Mesenchymal stem cell (in vitro differentiated cells and primary cell): ENCODE data around the gene PPP1R12A.
A peak's percentile ranks its signal among the peaks of the same experiment; 100 is the strongest.

Source experiments
- DNase-seq: peaks from one replicate; pipeline ENCODE4 v3.0.0-alpha.2; 2013
- H2AFZ ChIP-seq: one replicate; pipeline ENCODE4 v1.6.1; 2013; ENCODE audit warnings: low read depth, mild to moderate bottlenecking, control low read depth, inconsistent platforms, low read length, moderate library complexity
- H2AK5ac ChIP-seq: 2 replicates; pipeline ENCODE4 v1.6.1; 2013; ENCODE audit warnings: low read length, moderate library complexity, mild to moderate bottlenecking, inconsistent platforms; ENCODE audit not compliant: severe bottlenecking
- H2BK120ac ChIP-seq: one replicate; pipeline ENCODE4 v1.6.1; 2013; ENCODE audit warnings: low read depth, mild to moderate bottlenecking, inconsistent platforms, low read length, moderate library complexity
- H2BK12ac ChIP-seq, 2 experiments: one replicate each; pipeline ENCODE4 v1.6.1; 2013; ENCODE audit warnings: inconsistent platforms in 2 of 2, low read length in 2 of 2, mild to moderate bottlenecking in 2 of 2, moderate library complexity in 2 of 2, control low read depth in 1 of 2
- H2BK15ac ChIP-seq: one replicate; pipeline ENCODE4 v1.6.1; 2013; ENCODE audit warnings: mild to moderate bottlenecking, low read depth, inconsistent platforms; ENCODE audit not compliant: poor library complexity, severe bottlenecking
- H2BK5ac ChIP-seq: 2 replicates; pipeline ENCODE4 v1.6.1; 2013; ENCODE audit warnings: low read depth, mild to moderate bottlenecking, low read length, control low read depth, inconsistent platforms; ENCODE audit not compliant: poor library complexity, severe bottlenecking
- H3K14ac ChIP-seq, 2 experiments: one replicate each; pipeline ENCODE4 v1.6.1; 2013; ENCODE audit warnings: inconsistent platforms in 2 of 2, low read length in 2 of 2, control low read depth in 1 of 2, mild to moderate bottlenecking in 1 of 2, moderate library complexity in 1 of 2
- H3K18ac ChIP-seq, 2 experiments: one replicate each; pipeline ENCODE4 v1.6.1; 2013; ENCODE audit warnings: inconsistent platforms in 2 of 2, low read length in 2 of 2, control low read depth in 1 of 2, low read depth in 1 of 2, mild to moderate bottlenecking in 1 of 2
- H3K23ac ChIP-seq, 2 experiments: one replicate each; pipeline ENCODE4 v1.6.1; 2013; ENCODE audit warnings: inconsistent platforms in 2 of 2, low read length in 2 of 2, mild to moderate bottlenecking in 2 of 2, moderate library complexity in 2 of 2, control low read depth in 1 of 2
- H3K27ac ChIP-seq: 2 replicates; pipeline ENCODE4 v1.5.1; 2013; ENCODE audit warnings: mild to moderate bottlenecking, moderate library complexity, low read length, control low read depth, inconsistent platforms; ENCODE audit not compliant: poor library complexity, severe bottlenecking
- H3K27me3 ChIP-seq, 2 experiments: 2 replicates each; pipeline versions ENCODE4 v1.6.1 to v1.7.0; 2013; ENCODE audit warnings: low read length in 2 of 2, mild to moderate bottlenecking in 2 of 2, moderate library complexity in 2 of 2, control low read depth in 1 of 2, inconsistent platforms in 1 of 2; ENCODE audit not compliant: control insufficient read depth in 1 of 2, insufficient read depth in 1 of 2
- H3K36me3 ChIP-seq, 2 experiments: 2 replicates each; pipeline versions ENCODE4 v1.6.1 to v1.7.0; 2013; ENCODE audit warnings: low read length in 2 of 2, control low read depth in 1 of 2, inconsistent platforms in 1 of 2, low read depth in 1 of 2, mild to moderate bottlenecking in 1 of 2; ENCODE audit not compliant: insufficient read depth in 2 of 2, control insufficient read depth in 1 of 2
- H3K4ac ChIP-seq, 2 experiments: one replicate each; pipeline ENCODE4 v1.6.1; 2013; ENCODE audit warnings: inconsistent platforms in 2 of 2, low read length in 2 of 2, mild to moderate bottlenecking in 2 of 2, moderate library complexity in 2 of 2, control low read depth in 1 of 2, low read depth in 1 of 2
- H3K4me1 ChIP-seq: 2 replicates; pipeline ENCODE4 v1.6.1; 2013; ENCODE audit warnings: low read depth, low read length, control low read depth; ENCODE audit not compliant: control insufficient read depth, insufficient read depth
- H3K4me2 ChIP-seq: 2 replicates; pipeline ENCODE4 v1.6.1; 2013; ENCODE audit warnings: low read length, mild to moderate bottlenecking, inconsistent platforms; ENCODE audit not compliant: poor library complexity, severe bottlenecking
- H3K4me3 ChIP-seq, 2 experiments: 2 replicates each; pipeline versions ENCODE4 v1.5.1 to v1.7.0; 2013; ENCODE audit warnings: low read length in 2 of 2, mild to moderate bottlenecking in 2 of 2, control low read depth in 1 of 2, low read depth in 1 of 2; ENCODE audit not compliant: insufficient read depth in 1 of 2
- H3K79me1 ChIP-seq: replicated peaks from 2 replicates; pipeline ENCODE4 v1.6.1; 2013; ENCODE audit warnings: mild to moderate bottlenecking, control low read depth, low read length, inconsistent platforms; ENCODE audit not compliant: poor library complexity, severe bottlenecking
- H3K9ac ChIP-seq: 2 replicates; pipeline ENCODE4 v1.7.0; 2013; ENCODE audit warnings: mild to moderate bottlenecking, low read length, moderate library complexity
- H3K9me3 ChIP-seq: 2 replicates; pipeline ENCODE4 v1.7.0; 2013; ENCODE audit warnings: mild to moderate bottlenecking, low read length; ENCODE audit not compliant: control insufficient read depth
- H4K8ac ChIP-seq: one replicate; pipeline ENCODE4 v1.6.1; 2013; ENCODE audit warnings: inconsistent platforms, mild to moderate bottlenecking, low read length, moderate library complexity
- H4K91ac ChIP-seq: one replicate; pipeline ENCODE4 v1.6.1; 2013; ENCODE audit warnings: mild to moderate bottlenecking, low read length, inconsistent platforms
- WGBS: methylation state at CpG from one replicate; pipeline ENCODE4 v1.1.7; 2013; ENCODE audit warnings: mixed read lengths; 5-methylcytosine and 5-hydroxymethylcytosine counted together

The PPP1R12A gene

DNA sequence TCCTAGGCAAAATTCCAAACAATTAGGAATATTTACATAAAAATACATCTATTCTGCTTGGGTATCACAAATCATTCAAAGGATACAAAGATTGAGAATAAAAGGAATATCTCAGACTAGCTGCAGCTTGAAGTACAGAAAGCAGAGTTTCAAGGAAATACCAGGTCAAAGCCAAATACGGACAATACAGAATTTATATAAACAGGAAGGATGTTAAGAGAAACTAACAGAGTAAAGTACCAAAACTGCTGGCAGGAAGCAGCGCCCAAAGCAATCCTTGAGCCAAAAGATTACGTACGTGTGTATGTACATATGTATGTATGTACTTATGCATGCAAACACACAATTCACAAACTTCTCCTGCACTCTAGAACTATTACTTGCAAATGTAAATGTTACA is 86.6 kb downstream of the PPP1R12A start:
- Histone ChIP-seq H2BK15ac (no peak overlapping the region), H3K23ac (no peak overlapping the region), H2BK5ac (no peak overlapping the region), H3K4me1 (no peaks in the 10 kb centered on the region), H3K9me3 (no peaks in the 10 kb centered on the region), H2AFZ (no peak overlapping the region), H4K91ac (no peak overlapping the region), H3K79me1 (peaks cover 9% of the 10 kb centered on the region), H3K4me3 (no peak overlapping the region), H3K36me3 (peaks cover 0 to 19% of the 10 kb centered on the region in 2 experiments), H3K14ac (no peak overlapping the region), H3K27ac (no peak overlapping the region), H2AK5ac (no peak overlapping the region), H3K27me3 (no peaks in the 10 kb centered on the region), H2BK12ac (no peak overlapping the region), H4K8ac (no peak overlapping the region), H2BK120ac (no peak overlapping the region), H3K18ac (no peak overlapping the region), H3K4me2 (no peak overlapping the region), H3K4ac (no peak overlapping the region), H3K9ac (no peak overlapping the region)
- peak; percentile 56 for DNase-seq
- WGBS: no CpG with 5 or more reads among the region's 4 CpGs

DNA sequence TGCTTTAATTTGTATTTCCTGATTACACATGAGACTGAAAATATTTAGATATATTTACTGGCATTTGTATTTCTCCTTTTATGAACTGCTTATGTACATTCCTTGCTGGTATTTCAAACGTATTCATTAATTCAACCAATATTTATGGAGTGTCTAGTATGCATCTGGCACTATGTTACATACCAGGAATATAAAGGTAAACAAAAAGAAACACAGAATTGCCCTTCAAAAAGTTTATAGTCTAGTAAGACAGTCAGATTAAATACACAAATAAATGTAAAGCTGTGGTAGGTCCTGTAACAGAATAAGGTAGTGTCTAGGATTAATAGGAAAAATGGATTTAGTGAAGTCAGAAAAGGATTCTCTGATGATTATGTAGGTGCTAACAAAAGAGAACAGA is 87.5 kb downstream of the PPP1R12A start:
- Histone ChIP-seq H4K91ac (no peak overlapping the region), H3K4me2 (no peak overlapping the region), H3K23ac (no peak overlapping the region), H4K8ac (no peak overlapping the region), H2AK5ac (no peak overlapping the region), H3K36me3 (peaks cover 0 to 22% of the 10 kb centered on the region in 2 experiments), H3K4me3 (no peak overlapping the region), H2BK15ac (no peak overlapping the region), H2BK5ac (no peak overlapping the region), H3K9ac (no peak overlapping the region), H2BK12ac (no peak overlapping the region), H3K9me3 (no peaks in the 10 kb centered on the region), H3K79me1 (peaks cover 5% of the 10 kb centered on the region), H2AFZ (no peak overlapping the region), H3K27me3 (no peaks in the 10 kb centered on the region), H3K4ac (no peak overlapping the region), H3K14ac (no peak overlapping the region), H3K18ac (no peak overlapping the region), H3K4me1 (no peaks in the 10 kb centered on the region), H3K27ac (no peak overlapping the region), H2BK120ac (no peak overlapping the region)
- DNase-seq: no peak
- no CpG with 5 or more reads among the region's 1 CpG for whole genome bisulfite sequencing

DNA sequence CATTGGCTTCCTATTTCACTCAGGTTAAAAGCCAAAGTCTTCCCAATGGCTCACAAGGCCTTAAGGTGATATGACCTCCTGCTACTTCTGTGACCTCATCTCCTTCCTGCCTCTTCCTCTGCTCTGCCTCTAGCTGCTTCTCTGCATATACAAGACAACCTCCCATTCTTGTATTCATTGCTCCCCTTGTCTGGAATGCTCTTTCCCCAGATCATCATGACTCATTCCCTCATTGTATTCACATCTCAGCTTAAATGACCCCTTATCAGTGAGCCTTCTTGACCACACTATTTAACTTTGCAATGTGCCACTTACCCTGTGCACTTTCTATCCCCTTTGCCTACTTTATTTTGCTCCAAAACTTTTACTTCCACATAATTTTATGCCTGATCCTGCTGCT is 90.2 kb downstream of the PPP1R12A start:
- H4K91ac ChIP-seq: no peak overlapping the region
- peaks cover 2% of the 10 kb centered on the region for H3K79me1 ChIP-seq
- no peak overlapping the region for H2BK120ac ChIP-seq
- no peak overlapping the region for H3K4me3 ChIP-seq
- no peak overlapping the region for H3K9ac ChIP-seq
- H3K4ac ChIP-seq: no peak overlapping the region
- H3K9me3 ChIP-seq: no peaks in the 10 kb centered on the region
- H4K8ac ChIP-seq: no peak overlapping the region
- no peak overlapping the region for H2AK5ac ChIP-seq
- H3K23ac ChIP-seq: no peak overlapping the region
- no peak overlapping the region for H3K27ac ChIP-seq
- H3K18ac ChIP-seq: no peak overlapping the region
- no peak overlapping the region for H2AFZ ChIP-seq
- H2BK15ac ChIP-seq: no peak overlapping the region
- no peak overlapping the region for H3K14ac ChIP-seq
- peaks cover 0 to 36% of the 10 kb centered on the region in 2 experiments for H3K36me3 ChIP-seq
- no peak overlapping the region for H3K4me2 ChIP-seq
- peaks cover 2% of the 10 kb centered on the region for H3K4me1 ChIP-seq
- DNase-seq: peak; percentile 74
- no peak overlapping the region for H2BK5ac ChIP-seq
- H2BK12ac ChIP-seq: no peak overlapping the region
- no peaks in the 10 kb centered on the region for H3K27me3 ChIP-seq

DNA sequence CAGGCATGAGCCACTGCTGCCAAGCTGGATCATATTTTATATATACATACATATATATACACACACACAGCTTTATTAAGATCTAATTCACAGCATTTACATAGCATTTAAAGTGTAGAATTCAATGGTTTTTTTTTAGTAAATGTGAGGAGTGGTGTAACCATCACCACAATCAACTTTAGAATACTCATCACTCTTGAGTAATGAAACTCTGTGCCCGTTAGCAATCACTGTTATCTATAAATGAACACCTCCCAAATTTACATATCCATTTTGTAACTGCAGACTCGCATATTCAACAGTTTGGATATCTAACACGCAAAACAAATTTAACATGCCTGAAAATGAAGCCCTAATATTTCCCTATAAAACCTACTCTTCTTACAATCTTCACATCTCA is 90.9 kb downstream of the PPP1R12A start:
- WGBS: 93% methylated on average over 3 of the region's 3 CpGs

More for the DNA sequence above, 90.9 kb downstream of the PPP1R12A start:
- Histone ChIP-seq H4K91ac (no peak overlapping the region), H4K8ac (no peak overlapping the region), H3K27ac (no peak overlapping the region), H3K23ac (no peak overlapping the region), H3K9me3 (peaks cover 4% of the 10 kb centered on the region), H3K4me1 (peaks cover 2% of the 10 kb centered on the region), H2BK5ac (no peak overlapping the region), H3K36me3 (peaks cover under 1 to 43% of the 10 kb centered on the region in 2 experiments), H3K4me2 (no peak overlapping the region), H2BK120ac (no peak overlapping the region), H2BK15ac (no peak overlapping the region), H3K4me3 (no peak overlapping the region), H3K18ac (no peak overlapping the region), H3K14ac (no peak overlapping the region), H2BK12ac (no peak overlapping the region), H3K4ac (no peak overlapping the region), H3K9ac (no peak overlapping the region), H3K27me3 (no peaks in the 10 kb centered on the region), H2AK5ac (no peak overlapping the region), H3K79me1 (peaks cover 5% of the 10 kb centered on the region), H2AFZ (no peak overlapping the region)
- no peak for DNase-seq
